Measurements from ENCODE around the gene SPDYC.
A peak's percentile ranks its signal among the peaks of the same experiment; 100 is the strongest.

Gene SPDYC

GRCh38 chr11:65204646-65205601 is 34.9 kb downstream of the SPDYC start:
- Histone ChIP-seq H3K9ac (no peak overlapping the region), H3K4me3 (IDR thresholded peaks at IDR 0.05; ENCODE audit: insufficient read depth, low read depth, low read length) (no peak overlapping the region), H3K4me2 (no peak overlapping the region), H4K20me1 (ENCODE audit: insufficient read depth) (no peaks in the 10 kb centered on the region), H3K36me3 (ENCODE audit: insufficient read depth) (no peaks in the 10 kb centered on the region), H3K27me3 (ENCODE audit: insufficient read depth, low read depth) (no peaks in the 10 kb centered on the region), H2AFZ (ENCODE audit: low read depth) (no peak overlapping the region), H3K79me2 (ENCODE audit: insufficient read depth, low read depth) (no peaks in the 10 kb centered on the region), H3K27ac (no peak overlapping the region), H3K4me1 (ENCODE audit: low read depth, poor library complexity, severe bottlenecking) (no peaks in the 10 kb centered on the region)
- peak; percentile 90 for TF ChIP-seq CTCF (conservative IDR thresholded peaks at IDR 0.05; ENCODE audit: low read depth, low read length)

DNA sequence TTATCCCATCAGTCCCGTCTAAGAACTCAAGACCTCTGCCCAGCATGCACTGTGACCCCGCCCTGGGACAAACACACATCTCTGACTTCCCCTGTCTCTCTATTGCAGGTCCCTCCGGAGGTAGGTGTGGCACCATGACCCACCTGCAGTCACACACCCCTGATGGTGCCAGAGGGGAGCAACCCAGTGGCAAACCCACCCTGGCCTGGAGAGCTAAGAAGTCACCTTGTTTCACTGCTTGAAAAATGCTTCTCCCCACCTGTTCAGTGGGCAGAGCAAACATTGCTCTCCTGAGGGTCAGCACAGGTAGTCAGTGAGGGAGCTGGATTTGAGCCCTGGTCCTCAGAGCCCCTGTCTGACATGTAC is 35.6 kb downstream of the SPDYC start:
- Histone ChIP-seq H3K4me3 (IDR thresholded peaks at IDR 0.05; ENCODE audit: insufficient read depth, low read depth, low read length) (no peak overlapping the region), H3K36me3 (ENCODE audit: insufficient read depth) (no peaks in the 10 kb centered on the region), H2AFZ (ENCODE audit: low read depth) (no peak overlapping the region), H3K4me1 (ENCODE audit: low read depth, poor library complexity, severe bottlenecking) (no peaks in the 10 kb centered on the region), H3K9ac (no peak overlapping the region), H3K4me2 (no peak overlapping the region), H4K20me1 (ENCODE audit: insufficient read depth) (no peaks in the 10 kb centered on the region), H3K27me3 (ENCODE audit: insufficient read depth, low read depth) (no peaks in the 10 kb centered on the region), H3K27ac (no peak overlapping the region), H3K79me2 (ENCODE audit: insufficient read depth, low read depth) (no peaks in the 10 kb centered on the region)
- TF ChIP-seq CTCF (conservative IDR thresholded peaks at IDR 0.05; ENCODE audit: low read depth, low read length), result no peak

GRCh38 chr11:65206441-65206841 is 36.4 kb downstream of the SPDYC start:
- no peak overlapping the region for H3K4me2 ChIP-seq
- H3K79me2 ChIP-seq (ENCODE audit: insufficient read depth, low read depth), result no peaks in the 10 kb centered on the region
- H2AFZ ChIP-seq (ENCODE audit: low read depth), result no peak overlapping the region
- no peaks in the 10 kb centered on the region for H4K20me1 ChIP-seq (ENCODE audit: insufficient read depth)
- no peaks in the 10 kb centered on the region for H3K36me3 ChIP-seq (ENCODE audit: insufficient read depth)
- no peak overlapping the region for H3K4me3 ChIP-seq (IDR thresholded peaks at IDR 0.05; ENCODE audit: insufficient read depth, low read depth, low read length)
- no peak overlapping the region for H3K27ac ChIP-seq
- no peak overlapping the region for H3K9ac ChIP-seq
- H3K27me3 ChIP-seq (ENCODE audit: insufficient read depth, low read depth), result no peaks in the 10 kb centered on the region
- no peaks in the 10 kb centered on the region for H3K4me1 ChIP-seq (ENCODE audit: low read depth, poor library complexity, severe bottlenecking)
- TF ChIP-seq CTCF (conservative IDR thresholded peaks at IDR 0.05; ENCODE audit: low read depth, low read length), result no peak

DNA sequence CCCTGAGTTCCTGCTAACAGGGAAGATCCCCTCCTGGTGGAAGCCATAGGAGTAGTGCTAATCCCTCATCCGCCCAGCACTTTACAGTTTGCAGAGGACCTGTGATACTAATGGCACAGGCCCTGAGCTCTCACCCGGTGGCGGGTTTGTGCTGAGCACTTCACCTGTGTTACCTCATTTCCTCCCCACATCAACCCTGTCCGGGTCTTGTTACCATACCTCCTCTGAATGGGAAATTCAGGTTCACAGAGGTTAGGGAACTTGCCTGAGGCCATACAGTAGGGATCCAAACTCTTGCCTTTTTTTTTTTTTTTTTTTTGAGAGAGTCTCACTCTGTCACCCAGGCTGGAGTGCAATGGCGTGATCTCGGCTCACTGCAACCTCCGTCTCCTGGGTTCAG is 36.9 kb downstream of the SPDYC start:
- Histone ChIP-seq H3K79me2 (ENCODE audit: insufficient read depth, low read depth) (no peaks in the 10 kb centered on the region), H3K36me3 (ENCODE audit: insufficient read depth) (no peaks in the 10 kb centered on the region), H3K27me3 (ENCODE audit: insufficient read depth, low read depth) (no peaks in the 10 kb centered on the region), H4K20me1 (ENCODE audit: insufficient read depth) (no peaks in the 10 kb centered on the region), H3K4me3 (IDR thresholded peaks at IDR 0.05; ENCODE audit: insufficient read depth, low read depth, low read length) (no peak overlapping the region), H3K27ac (no peak overlapping the region), H3K9ac (no peak overlapping the region), H2AFZ (ENCODE audit: low read depth) (no peak overlapping the region), H3K4me2 (no peak overlapping the region), H3K4me1 (ENCODE audit: low read depth, poor library complexity, severe bottlenecking) (no peaks in the 10 kb centered on the region)
- TF ChIP-seq CTCF (conservative IDR thresholded peaks at IDR 0.05; ENCODE audit: low read depth, low read length), result no peak
